Adrenal gland (tissue), 12 donors: Measurements from ENCODE around the gene DNAJC11. TPM values are rescaled to one million over a fixed set of nuclear protein-coding genes. Genes with fewer than 3 reads are reported as not detected.

Source experiments
- DNase-seq, 7 donors: peaks; one replicate each; pipeline ENCODE4 v3.0.0-alpha.2; 2019 to 2020
- H3K27ac ChIP-seq, 5 donors: fragments of 200-600 bp; sonication (generic) in 4 of 5; 1 replicate in 3 of 5; 2 replicates in 2 of 5; pipeline versions ENCODE4 v1.5.1 to v1.8.0; 2016 to 2020; ENCODE audit warnings: mild to moderate bottlenecking in 1 of 5
- H3K27me3 ChIP-seq: fragments of 200-600 bp; 2 replicates; pipeline ENCODE4 v1.8.0; 2021
- H3K36me3 ChIP-seq, 2 donors: fragments of 200-600 bp; replicated peaks in 1 of 2; 1 replicate in 1 of 2; 2 replicates in 1 of 2; pipeline versions ENCODE4 v1.5.1 to v1.8.0; 2018 to 2022
- H3K4me1 ChIP-seq, 2 donors: fragments of 200-600 bp; replicated peaks in 1 of 2; 1 replicate in 1 of 2; 2 replicates in 1 of 2; pipeline versions ENCODE4 v1.5.1 to v1.8.0; 2018 to 2021
- H3K4me3 ChIP-seq, 4 donors: fragments of 200-600 bp; sonication (generic) in 3 of 4; one replicate each; pipeline ENCODE4 v1.5.1; 2016 to 2018
- H3K9me3 ChIP-seq, 3 donors: fragments of 200-600 bp; sonication (generic) in 1 of 3; replicated peaks in 1 of 3; 1 replicate in 2 of 3; 2 replicates in 1 of 3; pipeline versions ENCODE4 v1.5.1 to v1.8.0; 2016 to 2021
- CTCF ChIP-seq, 6 experiments: fragments of 450-650 bp in 4 of 6; fragments of 200-600 bp in 2 of 6; sonication (generic) in 1 of 6; IDR thresholded peaks; 1 replicate in 5 of 6; 2 replicates in 1 of 6; pipeline versions ENCODE4 v1.5.1 to v1.8.0; 2016 to 2021; ENCODE audit warnings: antibody characterized with exemption in 6 of 6, mild to moderate bottlenecking in 2 of 6, moderate library complexity in 1 of 6
- POLR2A ChIP-seq, 2 donors: fragments of 450-650 bp; IDR thresholded peaks; one replicate each; pipeline ENCODE4 v1.6.1; 2017; ENCODE audit warnings: antibody characterized with exemption in 2 of 2, mild to moderate bottlenecking in 2 of 2, moderate library complexity in 1 of 2
- WGBS, 4 donors: extraction: QIAGEN DNeasy Blood & Tissue Kit in 2 of 4; methylation state at CpG; one replicate each; pipeline versions ENCODE4 v1.1.5 to v1.1.7; 2013 to 2017; 5-methylcytosine and 5-hydroxymethylcytosine counted together
- intact Hi-C, 2 donors: fragments of 100-400 bp; cut with DNase I; formaldehyde crosslinking; loops; one replicate each; pipeline versions ENCODE4 v1.14.1 to v1.15.0; 2022 to 2023
- polyA plus RNA-seq, 3 donors: library from polyadenylated mRNA; stranded (reverse); fragments of 200-250 nt in 2 of 3; fragments of 350-450 nt in 1 of 3; fragmentation: Illumina TruSeq in 1 of 3; extraction: RNeasy Lipid Tissue Mini Kit (QIAGEN cat#74804) in 1 of 3; gene quantifications; one replicate each; pipeline ENCODE4 v1.2.3, GENCODE V29; 2013 to 2014
- total RNA-seq, 9 donors: library from RNA; depleted of rRNA in 4 of 9; stranded (reverse); fragments of >200 nt in 4 of 9; fragments of 120-200 nt in 1 of 9; fragmentation: NEBNext Ultra II Directional in 1 of 9; extraction: Animal tissue kit (Norgen Biotek cat#: 25700) in 1 of 9; gene quantifications; one replicate each; pipeline versions ENCODE4 v1.1.0 to v1.2.4, GENCODE V29; 2013 to 2023
- donor health status: healthy with polysubstance abuse.
- donor health status: Bipolar disorder and iron deficiency.
- donor health status: DM: yes; HTN: yes; CAD: no.
- donor health status: DM: no; HTN: no; CAD: no.
- donor health status: DM: no; HTN: no; CAD: no.
- donor health status: DM: yes; HTN: yes; CAD: no.

Gene DNAJC11
- total and polyA plus RNA-seq, 12 donors: 29.2 to 125 (median 61.9) TPM

GRCh38 chr1:6694121-6694713 lies 7.4 kb downstream of the DNAJC11 start:
- Histone ChIP-seq H3K9me3 (no peaks in the 10 kb centered on the region), H3K27me3 (no peaks in the 10 kb centered on the region), H3K4me1 (peaks cover 10 to 16% of the 10 kb centered on the region in 2 donors), H3K4me3 (no peak overlapping the region), H3K27ac (no peak overlapping the region), H3K36me3 (no peaks in the 10 kb centered on the region)
- 88 to 93% (median 90%) methylated on average over 10 of the region's 10 CpGs for WGBS, 4 donors
- intact Hi-C loops: no loop called here
- TF ChIP-seq POLR2A (IDR thresholded peaks at IDR 0.05) (no peak), CTCF (IDR thresholded peaks at IDR 0.05) (no peak)
- peak in 1 of 7 donors; percentile 27 for DNase-seq

DNA sequence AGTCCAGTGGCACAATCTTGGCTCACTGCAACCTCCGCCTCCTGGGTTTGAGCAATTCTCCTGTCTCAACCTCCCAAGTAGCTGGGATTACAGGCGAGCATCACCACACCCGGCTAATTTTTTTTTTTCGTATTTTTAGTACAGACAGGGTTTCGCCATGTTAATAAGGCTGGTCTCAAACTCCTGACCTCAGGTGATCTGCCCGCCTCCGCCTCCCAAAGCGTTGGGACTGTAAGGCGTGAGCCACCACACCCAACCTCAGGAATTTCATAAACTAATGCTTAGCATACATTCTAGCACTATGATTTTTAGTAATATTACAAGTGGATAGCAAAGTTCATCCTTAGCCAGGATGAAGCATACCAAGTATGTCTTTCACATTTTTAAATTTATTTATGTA lies 8.7 kb downstream of the DNAJC11 start:
- no peak for TF ChIP-seq POLR2A (IDR thresholded peaks at IDR 0.05)
- no peak for TF ChIP-seq CTCF (IDR thresholded peaks at IDR 0.05)
- no peaks in the 10 kb centered on the region for H3K36me3 ChIP-seq
- H3K27me3 ChIP-seq: no peaks in the 10 kb centered on the region
- H3K4me1 ChIP-seq: peaks cover 17 to 28% of the 10 kb centered on the region in 2 donors
- H3K4me3 ChIP-seq: no peak overlapping the region
- no peak for DNase-seq
- WGBS, 4 donors: 83 to 94% (median 92%) methylated on average over 9 of the region's 9 CpGs
- intact Hi-C loops: no loop called here
- no peaks in the 10 kb centered on the region for H3K9me3 ChIP-seq
- no peak overlapping the region for H3K27ac ChIP-seq

DNA sequence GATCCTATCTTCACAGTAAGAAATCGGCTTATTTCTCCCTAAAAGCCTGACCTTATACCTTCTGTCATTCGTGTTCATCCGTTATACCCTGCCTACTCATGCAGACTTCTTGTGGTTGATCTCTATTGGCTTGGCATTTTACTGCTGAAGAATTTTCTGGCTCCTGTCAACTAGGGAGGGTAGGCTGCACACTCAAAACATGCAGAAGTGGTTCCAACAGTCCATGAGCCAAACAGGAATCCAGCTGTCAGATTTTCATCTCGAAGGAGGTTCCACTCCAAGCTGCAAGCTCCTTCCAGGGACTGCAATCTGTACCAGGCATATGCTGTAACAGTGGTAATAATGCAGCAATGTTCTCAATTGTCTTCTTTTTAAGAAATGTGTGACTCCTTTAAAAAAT lies 10.1 kb downstream of the DNAJC11 start:
- H3K4me3 ChIP-seq: no peak overlapping the region
- H3K4me1 ChIP-seq: peaks cover 17 to 31% of the 10 kb centered on the region in 2 donors
- H3K27me3 ChIP-seq: no peaks in the 10 kb centered on the region
- no peaks in the 10 kb centered on the region for H3K36me3 ChIP-seq
- TF ChIP-seq POLR2A (IDR thresholded peaks at IDR 0.05): no peak
- TF ChIP-seq CTCF (IDR thresholded peaks at IDR 0.05): no peak
- intact Hi-C loops: no loop called here
- WGBS, 4 donors: 37 to 68% (median 54%) methylated on average over 4 of the region's 4 CpGs
- peak overlapping the region in 3 of 5 donors; percentile 27 to 57 (median 31) for H3K27ac ChIP-seq
- no peak for DNase-seq
- no peaks in the 10 kb centered on the region for H3K9me3 ChIP-seq

GRCh38 chr1:6690186-6690585 lies 11.4 kb downstream of the DNAJC11 start:
- Histone ChIP-seq H3K4me1 (peaks cover 17 to 39% of the 10 kb centered on the region in 2 donors), H3K4me3 (no peak overlapping the region), H3K9me3 (no peaks in the 10 kb centered on the region), H3K36me3 (no peaks in the 10 kb centered on the region), H3K27ac (peak overlapping the region in 3 of 5 donors; percentile 27 to 57 (median 48)), H3K27me3 (no peaks in the 10 kb centered on the region)
- DNase-seq: no peak
- intact Hi-C loops: no loop called here
- 93 to 97% (median 95%) methylated on average over 7 of the region's 7 CpGs for WGBS, 4 donors
- TF ChIP-seq CTCF (IDR thresholded peaks at IDR 0.05): no peak
- no peak for TF ChIP-seq POLR2A (IDR thresholded peaks at IDR 0.05)
